HepG2 (cell line): Measurements from ENCODE around the gene ABCC2. TPM values are rescaled to one million over a fixed set of nuclear protein-coding genes. Genes with fewer than 3 reads are reported as not detected.

Source experiments
- ATAC-seq: fragments of 200-7000 bp; cut with Tn5 transposase; 3 replicates; pipeline ENCODE4 v1.9.1; 2020; ENCODE audit warnings: mild to moderate bottlenecking, moderate library complexity
- BruUV-seq: library from RNA; stranded (reverse); fragments of 400-500 nt; replicated peaks from 2 replicates; lab custom pipeline; 2021; lab: Mats Ljungman, UMichigan
- CTCF ChIA-PET: fragments of 300-600 bp; formaldehyde crosslinking; extraction: SDS; loops from one replicate; lab custom pipeline; 2021; ENCODE audit warnings: low total read pairs, inconsistent platforms, low intra/inter-chr PET ratio; lab: Yijun Ruan, JAX
- POLR2A ChIA-PET: fragments of 350-600 bp; sonication (Branson Sonifier 250); formaldehyde crosslinking; loops from one replicate; lab custom pipeline; 2020; ENCODE audit warnings: antibody characterized with exemption, inconsistent platforms; lab: Yijun Ruan, JAX
- DNase-seq: peaks from one replicate; pipeline ENCODE4 v3.0.0-alpha.2; 2015; ENCODE audit warnings: low spot score
- FAIRE-seq: peaks from 3 replicates; lab custom pipeline; 2011; peaks lifted over from hg19 to GRCh38; lab: Jason Lieb, UNC
- H2AFZ ChIP-seq: one replicate; pipeline ENCODE4 v1.6.1; 2011; ENCODE audit warnings: low read length, inconsistent platforms
- H3K27ac ChIP-seq: fragments of 300-600 bp; 3 replicates; pipeline ENCODE4 v1.8.0; 2011; ENCODE audit warnings: mixed run types, mild to moderate bottlenecking, mixed read lengths, low read length, inconsistent platforms; ENCODE audit not compliant: insufficient read depth; ENCODE audit errors: extremely low read length
- H3K27me3 ChIP-seq, 2 experiments: fragments of 200-600 bp in 1 of 2; 2 replicates in 1 of 2; 3 replicates in 1 of 2; pipeline versions ENCODE4 v1.6.0 to v1.8.0; 2011; ENCODE audit warnings: low read length in 2 of 2, mild to moderate bottlenecking in 2 of 2, moderate library complexity in 2 of 2, inconsistent platforms in 1 of 2; ENCODE audit not compliant: insufficient read depth in 2 of 2, control insufficient read depth in 1 of 2
- H3K36me3 ChIP-seq, 2 experiments: fragments of 200-600 bp in 1 of 2; replicated peaks in 1 of 2; 2 replicates in 1 of 2; 3 replicates in 1 of 2; pipeline versions ENCODE4 v1.5.1 to v1.8.0; 2011; ENCODE audit warnings: low read length in 2 of 2, inconsistent platforms in 1 of 2; ENCODE audit not compliant: insufficient read depth in 2 of 2, control insufficient read depth in 1 of 2
- H3K4me1 ChIP-seq: 2 replicates; pipeline ENCODE4 v1.5.1; 2012; ENCODE audit warnings: low read length, inconsistent platforms; ENCODE audit not compliant: insufficient read depth
- H3K4me2 ChIP-seq: 2 replicates; pipeline ENCODE4 v1.6.0; 2011; ENCODE audit warnings: low read depth, low read length, inconsistent platforms
- H3K4me3 ChIP-seq, 3 experiments: fragments of 200-600 bp in 1 of 3; sonication (generic), shearing (Covaris generic) in 1 of 3; replicated peaks in 1 of 3; 2 replicates each; pipeline ENCODE4 v1.5.1; 2011 to 2016; ENCODE audit warnings: low read length in 3 of 3, inconsistent platforms in 2 of 3, low read depth in 2 of 3, mild to moderate bottlenecking in 2 of 3, control low read depth in 1 of 3, mixed read lengths in 1 of 3; ENCODE audit not compliant: insufficient read depth in 1 of 3
- H3K79me2 ChIP-seq: one replicate; pipeline ENCODE4 v1.6.1; 2011; ENCODE audit warnings: low read length, inconsistent platforms; ENCODE audit not compliant: insufficient read depth
- H3K9ac ChIP-seq: 2 replicates; pipeline ENCODE4 v1.6.0; 2011; ENCODE audit warnings: mild to moderate bottlenecking, low read depth, low read length, inconsistent platforms; ENCODE audit not compliant: insufficient read depth
- H3K9me3 ChIP-seq: 2 replicates; pipeline ENCODE4 v1.5.1; 2012; ENCODE audit warnings: mild to moderate bottlenecking, low read length
- H4K20me1 ChIP-seq: 2 replicates; pipeline ENCODE4 v1.6.0; 2011; ENCODE audit warnings: inconsistent platforms, mild to moderate bottlenecking, low read length, moderate library complexity; ENCODE audit not compliant: insufficient read depth
- AGO2 ChIP-seq: fragments of 200-400 bp; formaldehyde crosslinking; optimal IDR thresholded peaks from 2 replicates; pipeline ENCODE3; 2017; ENCODE audit warnings: mild to moderate bottlenecking, low read depth, low read length, moderate library complexity
- CREB1 ChIP-seq, 2 experiments: fragments of 450-650 bp in 1 of 2; IDR thresholded peaks; 2 replicates each; pipeline ENCODE4 v1.6.1; 2016 to 2017; ENCODE audit warnings: control low read depth in 1 of 2, mild to moderate bottlenecking in 1 of 2, missing compliant biosample characterization in 1 of 2, missing genetic modification characterization in 1 of 2
- ELF3 ChIP-seq: IDR thresholded peaks from 2 replicates; pipeline ENCODE4 v1.6.1; 2016; ENCODE audit warnings: missing genetic modification reagents, missing compliant biosample characterization
- HDAC1 ChIP-seq: sonication (generic); formaldehyde crosslinking; IDR thresholded peaks from 2 replicates; pipeline ENCODE4 v1.5.1; 2020; ENCODE audit warnings: mild to moderate bottlenecking, missing genetic modification reagents
- NR2F1 ChIP-seq, 2 experiments: fragments of 450-650 bp in 1 of 2; formaldehyde crosslinking in 1 of 2; IDR thresholded peaks; 2 replicates each; pipeline versions ENCODE4 v1.5.0 to v1.6.1; 2016 to 2020; ENCODE audit warnings: mild to moderate bottlenecking in 1 of 2, missing compliant biosample characterization in 1 of 2, missing genetic modification reagents in 1 of 2, moderate library complexity in 1 of 2
- POLR2A ChIP-seq, 2 experiments: IDR thresholded peaks; 2 replicates each; pipeline ENCODE4 v1.6.1; 2011; ENCODE audit warnings: low read depth in 2 of 2, low read length in 2 of 2, mild to moderate bottlenecking in 1 of 2, moderate library complexity in 1 of 2; ENCODE audit not compliant: insufficient read depth in 1 of 2
- POLR2AphosphoS2 ChIP-seq: IDR thresholded peaks from 2 replicates; pipeline ENCODE4 v1.6.1; 2011; ENCODE audit warnings: low read depth, low read length, improper control_type of control experiment
- POLR2G ChIP-seq: fragments of 200-400 bp; formaldehyde crosslinking; IDR thresholded peaks from 2 replicates; pipeline ENCODE4 v1.6.1; 2018; ENCODE audit warnings: mild to moderate bottlenecking, low read depth, low read length, moderate library complexity
- RAD21 ChIP-seq: fragments of 450-650 bp; formaldehyde crosslinking; IDR thresholded peaks from 2 replicates; pipeline ENCODE4 v1.5.0; 2020; ENCODE audit warnings: mild to moderate bottlenecking
- RBM22 ChIP-seq: fragments of 200-400 bp; formaldehyde crosslinking; optimal IDR thresholded peaks from 2 replicates; pipeline ENCODE3; 2017; ENCODE audit warnings: mild to moderate bottlenecking, low read length, moderate library complexity
- RXRA ChIP-seq: sonication (generic); formaldehyde crosslinking; IDR thresholded peaks from 2 replicates; pipeline ENCODE4 v1.5.1; 2020; ENCODE audit warnings: missing genetic modification reagents
- STAG1 ChIP-seq: sonication (generic); formaldehyde crosslinking; IDR thresholded peaks from 2 replicates; pipeline ENCODE4 v1.4.0; 2020; ENCODE audit warnings: missing genetic modification reagents
- SYNCRIP ChIP-seq: fragments of 200-400 bp; formaldehyde crosslinking; IDR thresholded peaks from 2 replicates; pipeline ENCODE4 v1.6.1; 2018; ENCODE audit warnings: mild to moderate bottlenecking, low read depth, low read length; ENCODE audit not compliant: insufficient read depth
- XBP1 ChIP-seq: sonication (generic); formaldehyde crosslinking; IDR thresholded peaks from 2 replicates; pipeline ENCODE4 v1.5.0; 2020; ENCODE audit warnings: missing genetic modification reagents
- ZNF24 ChIP-seq: fragments of 450-650 bp; IDR thresholded peaks from 2 replicates; pipeline ENCODE4 v1.6.1; 2017; ENCODE audit warnings: antibody characterized with exemption, mild to moderate bottlenecking
- whole genome bisulfite sequencing: methylation state at CpG from one replicate; pipeline ENCODE4 v1.1.6; 2017; ENCODE audit warnings: low lambda C conversion rate; 5-methylcytosine and 5-hydroxymethylcytosine counted together
- in situ Hi-C: cut with HindIII; loops from 2 replicates; pipeline ENCODE4 v1.10.0; 2017; ENCODE audit warnings: low pct_unique_long_range_greater_than_20kb; ENCODE audit not compliant: extremely low pct_ligation_motif_present
- intact Hi-C: fragments of 100-400 bp; cut with micrococcal nuclease; formaldehyde crosslinking; loops from one replicate; pipeline ENCODE4 v1.10.0; 2022; ENCODE audit not compliant: unreplicated experiment
- polyA plus RNA-seq, 8 experiments: library from polyadenylated mRNA; depleted of rRNA in 3 of 8; stranded (reverse) in 7 of 8; unstranded in 1 of 8; fragments of >200 nt; fragmentation: Illumina TruSeq in 4 of 8; extraction: Trizol in 4 of 8; gene quantifications; 2 replicates each; pipeline versions ENCODE4 v1.2.1 to v1.2.3, GENCODE V29; 2011 to 2016; ENCODE audit warnings: low read depth in 4 of 8, missing spikeins in 1 of 8, mixed read lengths in 1 of 8; ENCODE audit not compliant: insufficient read depth in 1 of 8
- total RNA-seq, 5 experiments: library from RNA; depleted of rRNA; stranded (reverse); fragments of >200 nt; fragmentation: Illumina TruSeq; extraction: Trizol; gene quantifications; 2 replicates each; pipeline ENCODE4 v1.2.3, GENCODE V29; 2016; ENCODE audit warnings: low read depth in 1 of 5
- TF ChIP-seq, protein P1 (sequence below): sonication (generic); formaldehyde crosslinking; IDR thresholded peaks from 2 replicates; pipeline ENCODE4 v1.4.0; 2020; ENCODE audit warnings: mild to moderate bottlenecking, missing genetic modification reagents, borderline replicate concordance
- TF ChIP-seq, protein P2 (sequence below): sonication (generic); formaldehyde crosslinking; IDR thresholded peaks from 2 replicates; pipeline ENCODE4 v1.5.0; 2020; ENCODE audit warnings: mild to moderate bottlenecking, missing genetic modification reagents, moderate library complexity
- TF ChIP-seq, protein P3 (sequence below): IDR thresholded peaks from 2 replicates; pipeline ENCODE4 v1.6.1; 2012; ENCODE audit warnings: inconsistent platforms

ABCC2 gene
- total and polyA plus RNA-seq, 2 of the 13 experiments (the other 11 are each of a cell fraction or from before 2014, with no cell fraction given) = 181 to 497 TPM

DNA sequence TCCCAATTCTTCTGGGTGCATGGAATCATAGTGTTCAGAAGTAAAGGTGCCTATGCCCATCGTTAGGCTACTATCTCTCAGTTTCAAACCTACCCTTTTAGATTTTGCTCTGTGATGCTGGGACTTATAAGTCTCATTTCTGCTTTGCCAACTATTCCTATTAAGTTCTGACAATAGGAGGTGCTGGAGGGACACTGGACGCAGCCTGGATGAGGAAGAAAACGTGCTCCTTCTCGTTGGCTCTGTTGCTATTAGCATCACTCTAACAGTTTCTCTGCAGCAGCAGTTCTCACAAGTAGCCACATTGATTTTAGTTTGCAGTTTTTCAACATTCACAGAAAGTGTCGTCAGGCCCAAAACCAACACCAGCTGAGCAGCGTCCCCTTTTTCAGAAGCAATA lies 72.4 kb downstream of the ABCC2 start:
- Histone ChIP-seq H3K27ac (no peak overlapping the region), H3K4me2 (no peak overlapping the region), H4K20me1 (no peaks in the 10 kb centered on the region; the same call in 1 of the 2 replicates), H3K9me3 (no peaks in the 10 kb centered on the region), H2AFZ (no peak overlapping the region), H3K36me3 (peaks cover 11 to 30% of the 10 kb centered on the region in 2 experiments), H3K27me3 (no peaks in the 10 kb centered on the region), H3K9ac (no peak overlapping the region)
- TSS peak; percentile 3 for BruUV-seq
- 55% methylated on average over 6 of the region's 6 CpGs for WGBS
- CTCF ChIA-PET = no interaction called here
- FAIRE-seq = peak; percentile 55
- POLR2A ChIA-PET = no interaction called here
- peak; percentile 41 for DNase-seq
- peak; percentile 10 for ATAC-seq
- in situ Hi-C loops = loop anchor here (10.0 kb wide), 1 partner anchor 250 kb away; no protein-coding TSS in a partner anchor
- TF ChIP-seq, protein P1, sequence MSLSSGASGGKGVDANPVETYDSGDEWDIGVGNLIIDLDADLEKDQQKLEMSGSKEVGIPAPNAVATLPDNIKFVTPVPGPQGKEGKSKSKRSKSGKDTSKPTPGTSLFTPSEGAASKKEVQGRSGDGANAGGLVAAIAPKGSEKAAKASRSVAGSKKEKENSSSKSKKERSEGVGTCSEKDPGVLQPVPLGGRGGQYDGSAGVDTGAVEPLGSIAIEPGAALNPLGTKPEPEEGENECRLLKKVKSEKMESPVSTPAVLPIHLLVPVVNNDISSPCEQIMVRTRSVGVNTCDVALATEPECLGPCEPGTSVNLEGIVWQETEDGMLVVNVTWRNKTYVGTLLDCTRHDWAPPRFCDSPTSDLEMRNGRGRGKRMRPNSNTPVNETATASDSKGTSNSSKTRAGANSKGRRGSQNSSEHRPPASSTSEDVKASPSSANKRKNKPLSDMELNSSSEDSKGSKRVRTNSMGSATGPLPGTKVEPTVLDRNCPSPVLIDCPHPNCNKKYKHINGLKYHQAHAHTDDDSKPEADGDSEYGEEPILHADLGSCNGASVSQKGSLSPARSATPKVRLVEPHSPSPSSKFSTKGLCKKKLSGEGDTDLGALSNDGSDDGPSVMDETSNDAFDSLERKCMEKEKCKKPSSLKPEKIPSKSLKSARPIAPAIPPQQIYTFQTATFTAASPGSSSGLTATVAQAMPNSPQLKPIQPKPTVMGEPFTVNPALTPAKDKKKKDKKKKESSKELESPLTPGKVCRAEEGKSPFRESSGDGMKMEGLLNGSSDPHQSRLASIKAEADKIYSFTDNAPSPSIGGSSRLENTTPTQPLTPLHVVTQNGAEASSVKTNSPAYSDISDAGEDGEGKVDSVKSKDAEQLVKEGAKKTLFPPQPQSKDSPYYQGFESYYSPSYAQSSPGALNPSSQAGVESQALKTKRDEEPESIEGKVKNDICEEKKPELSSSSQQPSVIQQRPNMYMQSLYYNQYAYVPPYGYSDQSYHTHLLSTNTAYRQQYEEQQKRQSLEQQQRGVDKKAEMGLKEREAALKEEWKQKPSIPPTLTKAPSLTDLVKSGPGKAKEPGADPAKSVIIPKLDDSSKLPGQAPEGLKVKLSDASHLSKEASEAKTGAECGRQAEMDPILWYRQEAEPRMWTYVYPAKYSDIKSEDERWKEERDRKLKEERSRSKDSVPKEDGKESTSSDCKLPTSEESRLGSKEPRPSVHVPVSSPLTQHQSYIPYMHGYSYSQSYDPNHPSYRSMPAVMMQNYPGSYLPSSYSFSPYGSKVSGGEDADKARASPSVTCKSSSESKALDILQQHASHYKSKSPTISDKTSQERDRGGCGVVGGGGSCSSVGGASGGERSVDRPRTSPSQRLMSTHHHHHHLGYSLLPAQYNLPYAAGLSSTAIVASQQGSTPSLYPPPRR (CRISPR knock-in tag) = no peak
- TF ChIP-seq POLR2G (peak; percentile 69; the same call in 1 of the 2 replicates), STAG1 (CRISPR knock-in tag) (peak; percentile 68), CREB1 (IDR thresholded peaks at IDR 0.05) (no peak), CREB1 (CRISPR knock-in tag; IDR thresholded peaks at IDR 0.05) (peak; percentile 23; the same call in 1 of the 2 replicates), AGO2 (peak; percentile 36), SYNCRIP (no peak), XBP1 (CRISPR knock-in tag) (no peak), ZNF24 (no peak), NR2F1 (CRISPR knock-in tag; IDR thresholded peaks at IDR 0.05) (no peak), RBM22 (peak; percentile 98), ELF3 (CRISPR knock-in tag) (0 out of 2 replicates have a peak, but pooled peaks have one; percentile 15), RAD21 (CRISPR knock-in tag) (0 out of 2 replicates have a peak, but pooled peaks have one; percentile 21), POLR2A (IDR thresholded peaks at IDR 0.05; ENCODE audit: insufficient read depth in 1 of 2, low read depth in 2 of 2, low read length in 2 of 2) (peak in 1 of 2 experiments; percentile 30; a peak in 1 of 4 replicates), POLR2AphosphoS2 (peak; percentile 64; the same call in 1 of the 2 replicates), RXRA (no peak), HDAC1 (no peak)
- TF ChIP-seq, protein P2, sequence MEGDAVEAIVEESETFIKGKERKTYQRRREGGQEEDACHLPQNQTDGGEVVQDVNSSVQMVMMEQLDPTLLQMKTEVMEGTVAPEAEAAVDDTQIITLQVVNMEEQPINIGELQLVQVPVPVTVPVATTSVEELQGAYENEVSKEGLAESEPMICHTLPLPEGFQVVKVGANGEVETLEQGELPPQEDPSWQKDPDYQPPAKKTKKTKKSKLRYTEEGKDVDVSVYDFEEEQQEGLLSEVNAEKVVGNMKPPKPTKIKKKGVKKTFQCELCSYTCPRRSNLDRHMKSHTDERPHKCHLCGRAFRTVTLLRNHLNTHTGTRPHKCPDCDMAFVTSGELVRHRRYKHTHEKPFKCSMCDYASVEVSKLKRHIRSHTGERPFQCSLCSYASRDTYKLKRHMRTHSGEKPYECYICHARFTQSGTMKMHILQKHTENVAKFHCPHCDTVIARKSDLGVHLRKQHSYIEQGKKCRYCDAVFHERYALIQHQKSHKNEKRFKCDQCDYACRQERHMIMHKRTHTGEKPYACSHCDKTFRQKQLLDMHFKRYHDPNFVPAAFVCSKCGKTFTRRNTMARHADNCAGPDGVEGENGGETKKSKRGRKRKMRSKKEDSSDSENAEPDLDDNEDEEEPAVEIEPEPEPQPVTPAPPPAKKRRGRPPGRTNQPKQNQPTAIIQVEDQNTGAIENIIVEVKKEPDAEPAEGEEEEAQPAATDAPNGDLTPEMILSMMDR = peak; percentile 59
- TF ChIP-seq, protein P3, sequence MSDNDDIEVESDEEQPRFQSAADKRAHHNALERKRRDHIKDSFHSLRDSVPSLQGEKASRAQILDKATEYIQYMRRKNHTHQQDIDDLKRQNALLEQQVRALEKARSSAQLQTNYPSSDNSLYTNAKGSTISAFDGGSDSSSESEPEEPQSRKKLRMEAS = no peak
- TF ChIP-seq, all 625 proteins: peak for 10
- intact Hi-C loops = loop anchor here (5.0 kb wide), 3 partner anchors 72 to 247 kb away; no protein-coding TSS in a partner anchor
- Histone ChIP-seq H3K4me1 (peaks cover 28% of the 10 kb centered on the region), H3K79me2 (no peaks in the 10 kb centered on the region), H3K4me3 (no peak overlapping the region)
